Mammary epithelial cell (primary cell): ENCODE results near the gene DYRK1A.

Experiments used
- CTCF ChIP-seq, 2 donors: IDR thresholded peaks in 1 of 2; conservative IDR thresholded peaks in 1 of 2; 2 replicates each; pipeline ENCODE4 v1.5.1; 2011 to 2012; ENCODE audit warnings: inconsistent platforms in 2 of 2, low read length in 2 of 2, mild to moderate bottlenecking in 2 of 2, control low read depth in 1 of 2, low read depth in 1 of 2; ENCODE audit not compliant: insufficient read depth in 1 of 2; ENCODE audit errors: extremely low read depth in 1 of 2
- EZH2 ChIP-seq: IDR thresholded peaks from 2 replicates; pipeline ENCODE4 v1.6.1; 2012; ENCODE audit warnings: low read length, inconsistent platforms, borderline replicate concordance

- TF ChIP-seq CTCF (conservative IDR thresholded peaks at IDR 0.05 in 1 of 2, IDR thresholded peaks at IDR 0.05 in 1 of 2; ENCODE audit: extremely low read depth in 1 of 2, insufficient read depth in 1 of 2, low read depth in 1 of 2, low read length in 2 of 2) (no peak), EZH2 (no peak)
These were observed 145.3 kb downstream of the DYRK1A start for GRCh38 chr21:37511848-37512247.
